SK-N-SH (cell line): ENCODE results near the gene OPCML. TPM values are rescaled to one million over a fixed set of nuclear protein-coding genes. Genes with fewer than 3 reads are reported as not detected.

Experiments used
- CTCF ChIA-PET: fragments of 300-600, 350-600 bp; formaldehyde crosslinking; extraction: SDS; loops from one replicate; lab custom pipeline; 2021; lab: Yijun Ruan, JAX
- POLR2A ChIA-PET: fragments of 350-600 bp; sonication (Branson Sonifier 250); formaldehyde crosslinking; extraction: SDS; loops from one replicate; lab custom pipeline; 2020; ENCODE audit warnings: antibody characterized with exemption, inconsistent platforms; lab: Yijun Ruan, JAX
- DNase-seq: peaks from one replicate; pipeline ENCODE4 v3.0.0; 2012
- H2AFZ ChIP-seq: fragments of 200-600 bp; sonication (generic); 2 replicates; pipeline ENCODE4 v1.8.1; 2016; ENCODE audit warnings: antibody characterized with exemption, mild to moderate bottlenecking, low read depth
- H3F3A ChIP-seq: fragments of 200-600 bp; sonication (generic); replicated peaks from 2 replicates; pipeline ENCODE3; 2016; ENCODE audit warnings: antibody characterized with exemption, mild to moderate bottlenecking; ENCODE audit not compliant: insufficient read depth
- H3K27ac ChIP-seq, 2 experiments: fragments of 200-500 bp in 1 of 2; fragments of 200-600 bp in 1 of 2; sonication (Bioruptor generic) in 1 of 2; sonication (generic), shearing (Covaris generic) in 1 of 2; 2 replicates each; pipeline versions ENCODE4 v1.5.1 to v1.6.1; 2014 to 2016; ENCODE audit warnings: low read depth in 2 of 2, inconsistent platforms in 1 of 2, low read length in 1 of 2, mild to moderate bottlenecking in 1 of 2, mixed read lengths in 1 of 2
- H3K27me3 ChIP-seq: fragments of 200-600 bp; sonication (generic), shearing (Covaris generic); 2 replicates; pipeline ENCODE4 v1.6.1; 2016; ENCODE audit warnings: mixed run types; ENCODE audit not compliant: insufficient read depth
- H3K36me3 ChIP-seq, 2 experiments: fragments of 200-500 bp in 1 of 2; fragments of 200-600 bp in 1 of 2; sonication (Bioruptor generic) in 1 of 2; sonication (generic) in 1 of 2; replicated peaks in 1 of 2; 2 replicates each; pipeline versions ENCODE3 to v1.5.1; 2014 to 2016; ENCODE audit warnings: low read length in 1 of 2, mild to moderate bottlenecking in 1 of 2; ENCODE audit not compliant: insufficient read depth in 2 of 2, control insufficient read depth in 1 of 2
- H3K4me1 ChIP-seq, 2 experiments: fragments of 200-500 bp in 1 of 2; fragments of 200-600 bp in 1 of 2; sonication (Bioruptor generic) in 1 of 2; sonication (generic), shearing (Covaris generic) in 1 of 2; 2 replicates each; pipeline versions ENCODE4 v1.5.1 to v1.6.1; 2014 to 2016; ENCODE audit warnings: low read depth in 1 of 2, low read length in 1 of 2, mixed run types in 1 of 2; ENCODE audit not compliant: insufficient read depth in 2 of 2, control insufficient read depth in 1 of 2
- H3K4me2 ChIP-seq: fragments of 200-600 bp; sonication (generic), shearing (Covaris generic); 2 replicates; pipeline ENCODE4 v1.6.1; 2017; ENCODE audit warnings: mixed run types
- H3K4me3 ChIP-seq, 2 experiments: fragments of 200-500 bp in 1 of 2; fragments of 200-600 bp in 1 of 2; sonication (Bioruptor generic) in 1 of 2; sonication (generic), shearing (Covaris generic) in 1 of 2; 2 replicates each; pipeline versions ENCODE4 v1.5.1 to v1.8.1; 2014 to 2016; ENCODE audit warnings: low read depth in 2 of 2, inconsistent platforms in 1 of 2, low read length in 1 of 2, mild to moderate bottlenecking in 1 of 2, mixed read lengths in 1 of 2, moderate library complexity in 1 of 2
- H3K79me2 ChIP-seq: fragments of 200-600 bp; sonication (generic); 2 replicates; pipeline ENCODE4 v1.8.1; 2017; ENCODE audit warnings: mild to moderate bottlenecking; ENCODE audit not compliant: insufficient read depth
- H3K9ac ChIP-seq: fragments of 200-600 bp; sonication (generic); 2 replicates; pipeline ENCODE4 v1.6.1; 2017; ENCODE audit warnings: mixed run types
- H3K9me2 ChIP-seq: fragments of 200-600 bp; sonication (generic); 2 replicates; pipeline ENCODE4 v1.6.1; 2017; ENCODE audit warnings: mixed run types
- H3K9me3 ChIP-seq: fragments of 200-600 bp; sonication (generic); 2 replicates; pipeline ENCODE4 v1.6.1; 2017; ENCODE audit warnings: mixed run types, mild to moderate bottlenecking, moderate library complexity
- H4K20me1 ChIP-seq: fragments of 200-600 bp; sonication (generic); 2 replicates; pipeline ENCODE4 v1.6.1; 2017; ENCODE audit warnings: mild to moderate bottlenecking, mixed run types; ENCODE audit not compliant: insufficient read depth
- ELF1 ChIP-seq: IDR thresholded peaks from 2 replicates; pipeline ENCODE4 v1.4.0; 2012
- EZH2phosphoT487 ChIP-seq: fragments of 200-600 bp; sonication (generic); IDR thresholded peaks from 2 replicates; pipeline ENCODE4 v1.6.1; 2017; ENCODE audit warnings: low read depth, mixed run types, mild to moderate bottlenecking, antibody characterized with exemption, moderate library complexity, borderline replicate concordance
- FOSL2 ChIP-seq: IDR thresholded peaks from 2 replicates; pipeline ENCODE4 v1.4.0; 2012; ENCODE audit warnings: low read depth, mild to moderate bottlenecking, moderate library complexity, borderline replicate concordance
- GABPA ChIP-seq: IDR thresholded peaks from 2 replicates; pipeline ENCODE4 v1.4.0; 2012; ENCODE audit warnings: low read depth, mild to moderate bottlenecking
- JUND ChIP-seq: IDR thresholded peaks from 2 replicates; pipeline ENCODE4 v1.4.0; 2012
- MAX ChIP-seq: IDR thresholded peaks from 2 replicates; pipeline ENCODE4 v1.4.0; 2012; ENCODE audit warnings: low read depth
- MXI1 ChIP-seq: IDR thresholded peaks from 2 replicates; pipeline ENCODE4 v1.6.1; 2012; ENCODE audit warnings: mild to moderate bottlenecking, low read depth, low read length, improper control_type of control experiment
- RCOR1 ChIP-seq: fragments of 150-350 bp; IDR thresholded peaks from 2 replicates; pipeline ENCODE4 v1.6.1; 2017; ENCODE audit warnings: antibody characterized with exemption, low read length
- RXRA ChIP-seq: IDR thresholded peaks from 2 replicates; pipeline ENCODE4 v1.4.0; 2012; ENCODE audit warnings: low read depth, mild to moderate bottlenecking, borderline replicate concordance
- SMC3 ChIP-seq: IDR thresholded peaks from 2 replicates; pipeline ENCODE4 v1.6.1; 2012; ENCODE audit warnings: low read depth, low read length, improper control_type of control experiment
- ZBTB33 ChIP-seq: IDR thresholded peaks from 2 replicates; pipeline ENCODE4 v1.4.0; 2012; ENCODE audit warnings: low read depth, borderline replicate concordance
- WGBS: methylation state at CpG from one replicate; pipeline ENCODE4 v1.1.6; 2017; ENCODE audit warnings: low lambda C conversion rate; 5-methylcytosine and 5-hydroxymethylcytosine counted together
- polyA plus RNA-seq, 3 experiments: library from polyadenylated mRNA; depleted of rRNA; stranded (reverse); fragments of >200 nt; gene quantifications; 2 replicates each; pipeline ENCODE4 v1.2.3, GENCODE V29; 2012
- TF ChIP-seq, protein P1 (sequence below): fragments of 200-600 bp; sonication (generic); IDR thresholded peaks from 2 replicates; pipeline ENCODE4 v1.6.1; 2017; ENCODE audit warnings: antibody characterized with exemption, mild to moderate bottlenecking, moderate library complexity

Gene OPCML
- polyA plus RNA-seq, 1 of the 3 experiments (the other 2 are of a cell fraction) = not detected

DNA sequence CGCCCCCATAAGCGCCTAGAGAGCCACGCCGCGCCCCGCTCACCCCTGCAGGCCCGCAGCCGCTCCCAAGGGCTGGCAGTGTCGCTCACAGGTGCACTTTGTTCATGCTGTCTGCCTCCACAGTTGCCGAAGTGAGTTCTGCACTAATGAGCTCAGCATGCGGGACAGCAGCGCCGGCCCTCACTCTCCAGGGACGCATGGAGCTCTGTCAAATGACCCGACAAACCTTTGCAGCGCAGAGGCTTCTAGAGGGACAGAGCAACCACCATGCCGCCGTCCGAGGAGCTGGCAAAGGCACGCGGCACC lies 170.7 kb downstream of the OPCML start:
- no peaks in the 10 kb centered on the region for H3K27me3 ChIP-seq
- TF ChIP-seq ELF1 (no peak), MAX (no peak), RCOR1 (no peak), SMC3 (no peak)
- TF ChIP-seq, all 33 proteins: peak for 0
- Histone ChIP-seq H3K9me3 (no peaks in the 10 kb centered on the region), H3K4me2 (no peak overlapping the region), H3K9me2 (no peaks in the 10 kb centered on the region), H3K36me3 (no peaks in the 10 kb centered on the region), H3K27ac (no peak overlapping the region), H3K4me3 (no peak overlapping the region), H2AFZ (no peak overlapping the region), H3F3A (no peaks in the 10 kb centered on the region), H3K4me1 (no peaks in the 10 kb centered on the region), H4K20me1 (no peaks in the 10 kb centered on the region), H3K9ac (no peak overlapping the region), H3K79me2 (no peaks in the 10 kb centered on the region)
- POLR2A ChIA-PET = no interaction called here
- CTCF ChIA-PET = no interaction called here
- DNase-seq = no peak
- WGBS = 67% methylated on average over 9 of the region's 21 CpGs

GRCh38 chr11:133360860-133361688 lies 171.2 kb downstream of the OPCML start:
- Histone ChIP-seq H3K79me2 (no peaks in the 10 kb centered on the region), H3K9ac (no peak overlapping the region), H3F3A (no peaks in the 10 kb centered on the region), H4K20me1 (no peaks in the 10 kb centered on the region), H2AFZ (no peak overlapping the region), H3K9me3 (no peaks in the 10 kb centered on the region), H3K4me2 (no peak overlapping the region), H3K27me3 (no peaks in the 10 kb centered on the region), H3K4me3 (no peak overlapping the region), H3K27ac (no peak overlapping the region), H3K4me1 (no peaks in the 10 kb centered on the region), H3K36me3 (no peaks in the 10 kb centered on the region), H3K9me2 (no peaks in the 10 kb centered on the region)
- TF ChIP-seq MXI1 (no peak), MAX (no peak), GABPA (no peak), EZH2phosphoT487 (no peak), ZBTB33 (no peak), FOSL2 (no peak), RXRA (no peak), JUND (no peak)
- TF ChIP-seq, protein P1, sequence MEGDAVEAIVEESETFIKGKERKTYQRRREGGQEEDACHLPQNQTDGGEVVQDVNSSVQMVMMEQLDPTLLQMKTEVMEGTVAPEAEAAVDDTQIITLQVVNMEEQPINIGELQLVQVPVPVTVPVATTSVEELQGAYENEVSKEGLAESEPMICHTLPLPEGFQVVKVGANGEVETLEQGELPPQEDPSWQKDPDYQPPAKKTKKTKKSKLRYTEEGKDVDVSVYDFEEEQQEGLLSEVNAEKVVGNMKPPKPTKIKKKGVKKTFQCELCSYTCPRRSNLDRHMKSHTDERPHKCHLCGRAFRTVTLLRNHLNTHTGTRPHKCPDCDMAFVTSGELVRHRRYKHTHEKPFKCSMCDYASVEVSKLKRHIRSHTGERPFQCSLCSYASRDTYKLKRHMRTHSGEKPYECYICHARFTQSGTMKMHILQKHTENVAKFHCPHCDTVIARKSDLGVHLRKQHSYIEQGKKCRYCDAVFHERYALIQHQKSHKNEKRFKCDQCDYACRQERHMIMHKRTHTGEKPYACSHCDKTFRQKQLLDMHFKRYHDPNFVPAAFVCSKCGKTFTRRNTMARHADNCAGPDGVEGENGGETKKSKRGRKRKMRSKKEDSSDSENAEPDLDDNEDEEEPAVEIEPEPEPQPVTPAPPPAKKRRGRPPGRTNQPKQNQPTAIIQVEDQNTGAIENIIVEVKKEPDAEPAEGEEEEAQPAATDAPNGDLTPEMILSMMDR = no peak
- 68% methylated on average over 32 of the region's 54 CpGs for WGBS
- ChIA-PET POLR2A (no interaction called here), CTCF (no interaction called here)
- DNase-seq = no peak
